Measurements from ENCODE around the gene SIAH2. TPM values are rescaled to one million over a fixed set of nuclear protein-coding genes. Genes with fewer than 3 reads are reported as not detected.

Gene SIAH2
- total and polyA plus RNA-seq, 9 of the 15 experiments (the other 6 are each of a cell fraction or from before 2014, with no cell fraction given): 4.8 to 39.0 (median 29.9) TPM

DNA sequence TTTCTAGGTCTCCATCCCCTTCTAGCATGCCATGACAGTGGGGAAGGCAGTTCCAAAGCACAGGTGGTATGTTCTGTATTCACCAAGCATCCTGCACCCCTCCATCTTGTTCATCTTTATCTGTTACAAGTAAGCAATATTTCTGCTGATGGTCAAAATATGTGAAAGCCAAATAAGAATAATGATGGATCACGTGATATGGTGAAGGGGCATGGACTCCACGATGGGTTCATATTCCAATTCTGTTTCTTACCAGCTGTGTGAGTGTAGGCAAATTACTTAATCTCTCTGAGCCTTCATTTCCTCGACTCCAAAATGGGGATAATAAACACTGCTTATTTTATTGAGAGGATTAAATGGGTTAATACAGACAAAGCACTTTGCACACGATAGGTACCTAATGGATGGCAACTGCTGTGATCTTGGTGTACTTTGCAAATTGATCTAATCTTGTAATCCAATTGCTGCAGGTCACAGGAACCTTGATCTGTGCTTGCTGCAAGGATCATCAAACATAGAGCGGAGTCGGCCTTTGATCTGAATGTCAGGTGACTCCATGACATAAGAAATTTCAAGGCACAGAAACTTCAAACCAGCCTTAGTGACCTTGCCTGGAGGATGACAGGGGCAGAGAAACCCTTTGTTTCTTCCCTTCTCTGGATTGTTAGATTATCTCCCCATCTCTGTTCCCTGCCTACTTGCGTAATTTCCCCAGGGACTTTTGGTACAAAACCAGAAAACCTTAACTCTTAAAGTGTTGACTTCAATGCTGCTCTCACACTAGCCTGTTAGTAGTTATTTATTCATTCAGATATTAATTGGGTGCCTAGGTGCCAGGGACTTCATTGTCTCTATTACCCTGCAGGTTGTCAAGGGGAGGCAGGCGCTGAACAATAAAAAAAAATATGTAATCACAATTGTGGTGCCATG, 25.8 kb downstream of the SIAH2 start:
- Histone ChIP-seq H3K27ac (ENCODE audit: extremely low read depth, low read depth, low read length) (peak overlapping the region; percentile 43; the same call in 1 of the 3 replicates), H4K20me1 (replicated peaks; ENCODE audit: control insufficient read depth, insufficient read depth, low read length) (no peaks in the 10 kb centered on the region; the same call in 1 of the 2 replicates), H3K9ac (ENCODE audit: insufficient read depth in 1 of 2, low read depth in 2 of 2, low read length in 2 of 2) (peak overlapping the region; percentile 6 to 17; a peak in 1 of 4 replicates), H3K4me2 (ENCODE audit: insufficient read depth, low read length) (peak overlapping the region; percentile 33; the same call in 1 of the 2 replicates), H3K9me1 (ENCODE audit: control insufficient read depth, insufficient read depth, low read length) (no peaks in the 10 kb centered on the region), H3K79me2 (ENCODE audit: control insufficient read depth, insufficient read depth, low read length) (peaks cover 14% of the 10 kb centered on the region), H2AFZ (ENCODE audit: low read depth, low read length) (no peak overlapping the region), H3K9me3 (replicated peaks; ENCODE audit: control insufficient read depth, insufficient read depth, low read depth, low read length) (no peaks in the 10 kb centered on the region), H3K36me3 (ENCODE audit: control insufficient read depth, insufficient read depth, low read length) (peaks cover 16% of the 10 kb centered on the region), H3K4me3 (no peak overlapping the region), H3K27me3 (ENCODE audit: control insufficient read depth in 2 of 2, insufficient read depth in 2 of 2, low read length in 2 of 2) (no peaks in the 10 kb centered on the region), H3K4me1 (replicated peaks in 1 of 2; ENCODE audit: control insufficient read depth in 2 of 2, insufficient read depth in 2 of 2, low read length in 2 of 2) (peaks cover 28 to 75% of the 10 kb centered on the region in 2 experiments)
- ChIA-PET POLR2A (interaction anchor here (0.6 to 1.4 kb wide), 4 partner anchors 9 to 191 kb away, joined by 3 to 9 read pairs (median 4); partner anchors contain the start of gene SERP1), CTCF (ENCODE audit: low intra/inter-chr PET ratio) (no interaction called here)
- BruUV-seq (replicated peaks): no TSS peak
- DNase-seq (ENCODE audit: extremely low read depth in 1 of 4, low spot score in 3 of 4): no peak
- intact Hi-C loops (cut with micrococcal nuclease): no loop called here
- in situ Hi-C loops (cut with MboI): no loop called here
- no peak for FAIRE-seq
- 47% methylated on average over 8 of the region's 8 CpGs for WGBS (ENCODE audit: insufficient coverage, low coverage, missing lambda C conversion rate)
- no peak for ATAC-seq
- TF ChIP-seq ZNF766 (CRISPR knock-in tag; conservative IDR thresholded peaks at IDR 0.05): peak; percentile 66; the same call in 1 of the 2 replicates
- peak; percentile 22 for TF ChIP-seq RBM25 (IDR thresholded peaks at IDR 0.05; ENCODE audit: low read depth, low read length, severe bottlenecking)
- no peak for TF ChIP-seq TAL1 (IDR thresholded peaks at IDR 0.05)
- TF ChIP-seq FIP1L1 (IDR thresholded peaks at IDR 0.05; ENCODE audit: low read depth, low read length, poor library complexity, severe bottlenecking): no peak
- 0 out of 2 replicates have a peak, but pooled peaks have one; percentile 22 for TF ChIP-seq GATA2 (CRISPR knock-in tag; IDR thresholded peaks at IDR 0.05)
- TF ChIP-seq TRIM28 (IDR thresholded peaks at IDR 0.05): no peak
- TF ChIP-seq, protein P1, sequence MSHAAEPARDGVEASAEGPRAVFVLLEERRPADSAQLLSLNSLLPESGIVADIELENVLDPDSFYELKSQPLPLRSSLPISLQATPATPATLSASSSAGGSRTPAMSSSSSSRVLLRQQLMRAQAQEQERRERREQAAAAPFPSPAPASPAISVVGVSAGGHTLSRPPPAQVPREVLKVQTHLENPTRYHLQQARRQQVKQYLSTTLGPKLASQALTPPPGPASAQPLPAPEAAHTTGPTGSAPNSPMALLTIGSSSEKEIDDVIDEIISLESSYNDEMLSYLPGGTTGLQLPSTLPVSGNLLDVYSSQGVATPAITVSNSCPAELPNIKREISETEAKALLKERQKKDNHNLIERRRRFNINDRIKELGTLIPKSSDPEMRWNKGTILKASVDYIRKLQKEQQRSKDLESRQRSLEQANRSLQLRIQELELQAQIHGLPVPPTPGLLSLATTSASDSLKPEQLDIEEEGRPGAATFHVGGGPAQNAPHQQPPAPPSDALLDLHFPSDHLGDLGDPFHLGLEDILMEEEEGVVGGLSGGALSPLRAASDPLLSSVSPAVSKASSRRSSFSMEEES (CRISPR knock-in tag; IDR thresholded peaks at IDR 0.05): peak; percentile 85
- peak; percentile 26 for TF ChIP-seq HNRNPLL (IDR thresholded peaks at IDR 0.05; ENCODE audit: low read depth, low read length, poor library complexity, severe bottlenecking)
- no peak for TF ChIP-seq POLR2H (tag; IDR thresholded peaks at IDR 0.05; ENCODE audit: low read depth)
- peak; percentile 65 for TF ChIP-seq SOX6 (IDR thresholded peaks at IDR 0.05)
- TF ChIP-seq, protein P2, sequence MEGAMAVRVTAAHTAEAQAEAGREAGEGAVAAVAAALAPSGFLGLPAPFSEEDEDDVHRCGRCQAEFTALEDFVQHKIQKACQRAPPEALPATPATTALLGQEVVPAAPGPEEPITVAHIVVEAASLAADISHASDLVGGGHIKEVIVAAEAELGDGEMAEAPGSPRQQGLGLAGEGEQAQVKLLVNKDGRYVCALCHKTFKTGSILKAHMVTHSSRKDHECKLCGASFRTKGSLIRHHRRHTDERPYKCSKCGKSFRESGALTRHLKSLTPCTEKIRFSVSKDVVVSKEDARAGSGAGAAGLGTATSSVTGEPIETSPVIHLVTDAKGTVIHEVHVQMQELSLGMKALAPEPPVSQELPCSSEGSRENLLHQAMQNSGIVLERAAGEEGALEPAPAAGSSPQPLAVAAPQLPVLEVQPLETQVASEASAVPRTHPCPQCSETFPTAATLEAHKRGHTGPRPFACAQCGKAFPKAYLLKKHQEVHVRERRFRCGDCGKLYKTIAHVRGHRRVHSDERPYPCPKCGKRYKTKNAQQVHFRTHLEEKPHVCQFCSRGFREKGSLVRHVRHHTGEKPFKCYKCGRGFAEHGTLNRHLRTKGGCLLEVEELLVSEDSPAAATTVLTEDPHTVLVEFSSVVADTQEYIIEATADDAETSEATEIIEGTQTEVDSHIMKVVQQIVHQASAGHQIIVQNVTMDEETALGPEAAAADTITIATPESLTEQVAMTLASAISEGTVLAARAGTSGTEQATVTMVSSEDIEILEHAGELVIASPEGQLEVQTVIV (CRISPR knock-in tag; IDR thresholded peaks at IDR 0.05; ENCODE audit: borderline replicate concordance): no peak
- TF ChIP-seq MTF1 (CRISPR knock-in tag; IDR thresholded peaks at IDR 0.05; ENCODE audit: borderline replicate concordance): no peak
- peak; percentile 87 for TF ChIP-seq CEBPB (tag; IDR thresholded peaks at IDR 0.05)
- peak; percentile 12 to 24; a peak in 1 of 4 replicates for TF ChIP-seq KDM1A (IDR thresholded peaks at IDR 0.05)
- peak; percentile 25; the same call in 1 of the 2 replicates for TF ChIP-seq ESRRA (IDR thresholded peaks at IDR 0.05; ENCODE audit: borderline replicate concordance, low read depth)
- no peak for TF ChIP-seq CEBPG (CRISPR knock-in tag; IDR thresholded peaks at IDR 0.05)
- TF ChIP-seq CEBPG (tag; conservative IDR thresholded peaks at IDR 0.05 in 1 of 2, IDR thresholded peaks at IDR 0.05 in 1 of 2): peak; percentile 43 to 78; a peak in 3 of 4 replicates
